Heart left ventricle (tissue), 16 donors: ENCODE measurements around the gene POGK. TPM values are rescaled to one million over a fixed set of nuclear protein-coding genes. Genes with fewer than 3 reads are reported as not detected.

Experiments used
- ATAC-seq, 4 donors: fragments of 200-7000 bp; cut with Tn5 transposase; one replicate each; pipeline ENCODE4 v1.9.1; 2020 to 2022; ENCODE audit warnings: moderate library complexity in 4 of 4, mild to moderate bottlenecking in 3 of 4, moderate number of reproducible peaks in 1 of 4
- DNase-seq, 5 donors: peaks; one replicate each; pipeline ENCODE4 v3.0.0-alpha.2; 2020
- H3K27ac ChIP-seq, 12 donors: fragments of 200-600 bp; sonication (generic) in 4 of 12; one replicate each; pipeline versions ENCODE4 v1.5.0 to v1.8.0; 2016 to 2022; ENCODE audit warnings: mild to moderate bottlenecking in 2 of 12
- H3K27me3 ChIP-seq, 9 donors: fragments of 200-600 bp; sonication (generic) in 2 of 9; one replicate each; pipeline versions ENCODE4 v1.5.1 to v1.8.0; 2016 to 2022; ENCODE audit warnings: mild to moderate bottlenecking in 3 of 9
- H3K36me3 ChIP-seq, 9 donors: fragments of 200-600 bp; sonication (generic) in 2 of 9; one replicate each; pipeline versions ENCODE4 v1.5.0 to v1.8.0; 2018 to 2022; ENCODE audit warnings: mild to moderate bottlenecking in 2 of 9
- H3K4me1 ChIP-seq, 12 donors: fragments of 200-600 bp; sonication (generic) in 4 of 12; one replicate each; pipeline versions ENCODE4 v1.5.0 to v1.8.0; 2016 to 2022; ENCODE audit warnings: mild to moderate bottlenecking in 3 of 12
- H3K4me3 ChIP-seq, 12 donors: fragments of 200-600 bp; sonication (generic) in 4 of 12; one replicate each; pipeline versions ENCODE4 v1.5.0 to v1.8.0; 2017 to 2022; ENCODE audit warnings: mild to moderate bottlenecking in 9 of 12, moderate library complexity in 4 of 12
- H3K9me3 ChIP-seq, 12 donors: fragments of 200-600 bp; sonication (generic) in 4 of 12; one replicate each; pipeline versions ENCODE4 v1.5.0 to v1.8.0; 2016 to 2022; ENCODE audit warnings: mild to moderate bottlenecking in 1 of 12
- POLR2A ChIP-seq, 2 donors: fragments of 450-650 bp; IDR thresholded peaks; one replicate each; pipeline ENCODE4 v1.6.1; 2017; ENCODE audit warnings: antibody characterized with exemption in 2 of 2, mild to moderate bottlenecking in 2 of 2, moderate library complexity in 2 of 2
- WGBS, 4 donors: extraction: QIAGEN DNeasy Blood & Tissue Kit in 2 of 4; methylation state at CpG; one replicate each; pipeline versions ENCODE4 v1.1.5 to v1.1.7; 2013 to 2018; 5-methylcytosine and 5-hydroxymethylcytosine counted together
- intact Hi-C, 10 donors: fragments of 100-400 bp; cut with DNase I; formaldehyde crosslinking; loops; one replicate each; pipeline versions ENCODE4 v1.11.1 to v1.14.2; 2022
- polyA plus RNA-seq, 2 donors: library from polyadenylated mRNA; stranded (reverse); fragments of 200-250 nt; gene quantifications; one replicate each; pipeline ENCODE4 v1.2.3, GENCODE V29; 2013
- total RNA-seq, 9 donors: library from RNA; depleted of rRNA in 2 of 9; stranded (reverse); fragments of >200 nt in 2 of 9; fragmentation: NEBNext Ultra II Directional in 3 of 9; extraction: Animal tissue kit (Norgen Biotek cat#: 25700) in 3 of 9; gene quantifications; one replicate each; pipeline versions ENCODE4 v1.1.0 to v1.2.4, GENCODE V29; 2016 to 2023
- TF ChIP-seq, protein P1 (sequence below), 12 donors: fragments of 200-600 bp; sonication (generic) in 4 of 12; IDR thresholded peaks; one replicate each; pipeline versions ENCODE4 v1.5.0 to v1.8.0; 2018 to 2022; ENCODE audit warnings: antibody characterized with exemption in 12 of 12, mild to moderate bottlenecking in 5 of 12
- donor health status: ischemic (EF 13 %, LVEDD 7.1; RV severe dilation, severe dysfunction).
- donor health status: healthy with polysubstance abuse.
- donor health status: DM: no; HTN: yes; CAD: no.
- donor health status: DM: no; HTN: no; CAD: no.
- donor health status: ischemic (EF 25% LVEDD 6.9; RV normal size, moderate dysfunction).
- donor health status: ischemic (EF 25% LVEDD 5.7; RV mildly dilated, moderate dysfunction).
- donor health status: healthy.
- donor health status: DM: yes; HTN: yes; CAD: no.
- donor health status: ischemic (EF 35%, LVEDD 5.7; RV mildly dilated, moderate dysfunction).
- donor health status: nonischemic (EF 11% LVEDD 7.7; RV severe dilation, severe dysfunction).
- donor health status: DM: yes; HTN: yes; CAD: no.
- donor health status: PGD.
- donor health status: ischemic (EF 29% LVEDD 5.4; RV normal size, mild dysfunction).
- donor health status: nonischemic (EF 23%, LVEDD 6.1; RV moderate dilation, normal function).

Gene POGK
- total and polyA plus RNA-seq, 11 donors = 6.0 to 20.8 (median 14.5) TPM

DNA sequence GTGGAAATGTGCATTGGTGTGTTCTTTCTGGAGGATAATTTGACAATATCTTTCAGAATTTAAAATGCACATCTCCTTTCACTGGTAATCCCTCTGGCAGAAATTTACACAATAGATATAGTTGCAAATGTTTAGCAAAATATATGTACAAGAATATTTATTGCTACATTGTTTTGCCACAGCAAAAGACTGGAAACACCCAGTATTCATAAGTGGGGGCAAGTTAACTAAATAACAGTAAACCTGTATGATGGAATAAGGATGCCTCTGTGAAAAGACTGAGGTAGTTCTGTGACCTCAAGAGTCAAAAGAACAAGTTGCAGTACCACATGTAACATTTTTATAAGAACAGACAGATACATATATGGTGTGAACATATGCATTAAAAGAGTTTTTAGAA, 50.5 kb downstream of the POGK start:
- intact Hi-C loops = loop anchor here in 2 of 10 donors (5.0 kb wide), 1 partner anchor 168 kb away; no protein-coding TSS in a partner anchor
- H3K36me3 ChIP-seq = no peaks in the 10 kb centered on the region
- no peak overlapping the region for H3K4me3 ChIP-seq
- no peak for DNase-seq
- no peak for ATAC-seq
- peaks cover 0 to 18% (median 2%) of the 10 kb centered on the region in 9 donors for H3K27me3 ChIP-seq
- H3K27ac ChIP-seq = no peak overlapping the region
- no peaks in the 10 kb centered on the region for H3K9me3 ChIP-seq
- no peaks in the 10 kb centered on the region for H3K4me1 ChIP-seq
- TF ChIP-seq POLR2A (IDR thresholded peaks at IDR 0.05) = no peak
- TF ChIP-seq, protein P1, sequence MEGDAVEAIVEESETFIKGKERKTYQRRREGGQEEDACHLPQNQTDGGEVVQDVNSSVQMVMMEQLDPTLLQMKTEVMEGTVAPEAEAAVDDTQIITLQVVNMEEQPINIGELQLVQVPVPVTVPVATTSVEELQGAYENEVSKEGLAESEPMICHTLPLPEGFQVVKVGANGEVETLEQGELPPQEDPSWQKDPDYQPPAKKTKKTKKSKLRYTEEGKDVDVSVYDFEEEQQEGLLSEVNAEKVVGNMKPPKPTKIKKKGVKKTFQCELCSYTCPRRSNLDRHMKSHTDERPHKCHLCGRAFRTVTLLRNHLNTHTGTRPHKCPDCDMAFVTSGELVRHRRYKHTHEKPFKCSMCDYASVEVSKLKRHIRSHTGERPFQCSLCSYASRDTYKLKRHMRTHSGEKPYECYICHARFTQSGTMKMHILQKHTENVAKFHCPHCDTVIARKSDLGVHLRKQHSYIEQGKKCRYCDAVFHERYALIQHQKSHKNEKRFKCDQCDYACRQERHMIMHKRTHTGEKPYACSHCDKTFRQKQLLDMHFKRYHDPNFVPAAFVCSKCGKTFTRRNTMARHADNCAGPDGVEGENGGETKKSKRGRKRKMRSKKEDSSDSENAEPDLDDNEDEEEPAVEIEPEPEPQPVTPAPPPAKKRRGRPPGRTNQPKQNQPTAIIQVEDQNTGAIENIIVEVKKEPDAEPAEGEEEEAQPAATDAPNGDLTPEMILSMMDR (IDR thresholded peaks at IDR 0.05) = no peak

DNA sequence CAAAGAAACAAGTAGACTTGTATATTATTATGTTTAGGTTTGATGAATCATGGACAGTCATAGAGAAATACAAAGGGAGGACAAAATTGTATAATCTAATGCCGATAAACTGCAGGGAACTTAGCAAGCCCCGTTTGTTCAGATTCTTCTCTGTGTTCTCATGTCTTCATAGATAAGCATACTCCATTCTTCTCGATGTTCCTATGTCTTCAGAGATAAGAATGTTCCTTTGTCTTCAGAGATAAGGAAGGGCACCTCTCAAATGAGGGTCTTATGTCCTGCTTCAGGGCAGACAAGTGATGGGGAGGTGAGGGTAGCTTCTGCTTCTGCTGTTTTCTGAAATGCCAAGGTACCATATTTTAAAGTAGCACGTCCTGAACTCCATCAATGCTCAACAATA, 56.5 kb downstream of the POGK start:
- no peak overlapping the region for H3K27ac ChIP-seq
- H3K4me3 ChIP-seq = no peak overlapping the region
- H3K27me3 ChIP-seq = peaks cover 0 to 14% (median 0%) of the 10 kb centered on the region in 9 donors
- H3K9me3 ChIP-seq = peaks cover 0 to 9% (median 0%) of the 10 kb centered on the region in 12 donors
- DNase-seq (no peak), ATAC-seq (no peak)
- H3K4me1 ChIP-seq = peaks cover 0 to 4% (median 0%) of the 10 kb centered on the region in 12 donors
- no peak for TF ChIP-seq POLR2A (IDR thresholded peaks at IDR 0.05)
- TF ChIP-seq, protein P1 (IDR thresholded peaks at IDR 0.05) = no peak
- WGBS, 4 donors = 54 to 64% (median 58%) methylated on average over 4 of the region's 4 CpGs
- H3K36me3 ChIP-seq = no peaks in the 10 kb centered on the region
- intact Hi-C loops = no loop called here

DNA sequence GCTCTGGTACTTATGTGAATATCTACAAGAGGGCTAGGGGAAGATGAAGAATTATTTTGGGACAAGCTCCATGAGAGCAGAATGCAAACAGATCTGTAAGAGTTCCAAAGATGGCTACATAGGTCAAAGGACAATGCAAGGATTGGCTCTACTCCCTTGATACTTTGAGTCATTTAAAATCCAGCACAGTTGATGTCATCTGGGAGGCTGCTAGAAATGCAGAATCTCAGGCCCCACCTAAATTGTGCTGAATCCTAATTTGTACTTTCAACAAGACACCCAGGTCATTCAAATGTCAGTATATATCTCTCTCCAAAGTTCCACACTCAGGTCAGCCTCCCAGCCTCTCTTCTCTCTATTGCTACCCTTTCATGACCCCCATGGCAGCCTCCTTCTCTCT, 60.5 kb downstream of the POGK start:
- DNase-seq = no peak
- intact Hi-C loops = loop anchor here in 1 of 10 donors (10.0 kb wide), 1 partner anchor 305 kb away; no protein-coding TSS in a partner anchor
- Histone ChIP-seq H3K36me3 (no peaks in the 10 kb centered on the region), H3K27me3 (peaks cover 0 to 7% (median 0%) of the 10 kb centered on the region in 9 donors), H3K27ac (no peak overlapping the region), H3K9me3 (peaks cover 0 to 9% (median 0%) of the 10 kb centered on the region in 12 donors), H3K4me3 (no peak overlapping the region), H3K4me1 (peaks cover 0 to 15% (median 0%) of the 10 kb centered on the region in 12 donors)
- no peak for ATAC-seq
- TF ChIP-seq POLR2A (IDR thresholded peaks at IDR 0.05) = no peak
- TF ChIP-seq, protein P1 (IDR thresholded peaks at IDR 0.05) = no peak

DNA sequence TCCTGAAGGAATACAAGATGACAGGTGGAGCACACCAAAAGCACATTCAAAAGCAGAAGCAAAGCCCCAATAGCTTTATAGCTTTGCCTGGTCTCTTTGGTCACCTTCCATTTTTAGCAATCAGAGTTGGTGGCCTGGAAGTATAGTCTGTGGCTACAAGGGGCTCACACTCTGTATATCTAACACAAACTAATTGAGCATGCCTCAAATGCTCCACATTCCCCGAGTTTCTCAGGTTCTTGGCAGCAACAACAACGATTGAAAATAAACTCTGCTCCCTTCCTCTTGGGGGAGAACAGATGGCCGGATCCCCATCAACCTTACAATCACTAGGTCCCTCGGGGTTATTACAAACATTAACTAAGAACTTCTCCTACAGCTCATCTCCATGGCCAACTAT, 61.7 kb downstream of the POGK start:
- no peaks in the 10 kb centered on the region for H3K36me3 ChIP-seq
- peaks cover 0 to 9% (median 0%) of the 10 kb centered on the region in 12 donors for H3K9me3 ChIP-seq
- TF ChIP-seq, protein P1 (IDR thresholded peaks at IDR 0.05) = no peak
- no peak for TF ChIP-seq POLR2A (IDR thresholded peaks at IDR 0.05)
- H3K27me3 ChIP-seq = peaks cover 0 to 2% (median 0%) of the 10 kb centered on the region in 9 donors
- DNase-seq = no peak
- peaks cover 0 to 15% (median 0%) of the 10 kb centered on the region in 12 donors for H3K4me1 ChIP-seq
- intact Hi-C loops = loop anchor here in 1 of 10 donors (10.0 kb wide), 1 partner anchor 304 kb away; no protein-coding TSS in a partner anchor
- peak in 1 of 4 donors; percentile 55 for ATAC-seq
- H3K27ac ChIP-seq = peak overlapping the region in 2 of 12 donors; percentile 27 to 35
- H3K4me3 ChIP-seq = no peak overlapping the region
- WGBS, 4 donors = 10 to 16% (median 15%) methylated on average over 4 of the region's 4 CpGs
